HG03135 (cell line): ENCODE results near the gene CEP68.
"Not testable (repeated sequence)": the region's sequence is repeated elsewhere in the genome, so short reads cannot be mapped to it uniquely, and the experiment has no call there.

Experiments used
- ATAC-seq: cut with Tn5 transposase; IDR thresholded peaks from one replicate; pipeline ENCODE4 v1.9.1; 2021; ENCODE audit warnings: mild to moderate bottlenecking, moderate library complexity; ENCODE audit not compliant: unreplicated experiment

The CEP68 gene

GRCh38 chr2:65030476-65031332, 25.5 kb upstream of the CEP68 start:
- ATAC-seq, result no peak

GRCh38 chr2:65031341-65032018, 24.7 kb upstream of the CEP68 start:
- ATAC-seq, result no peak

GRCh38 chr2:65032019-65032975, 23.9 kb upstream of the CEP68 start:
- no peak for ATAC-seq

- no peak for ATAC-seq
Observed at GRCh38 chr2:65033178-65033577, 23.0 kb upstream of the CEP68 start.

GRCh38 chr2:65033667-65034066, 22.5 kb upstream of the CEP68 start:
- ATAC-seq, result not testable (repeated sequence)

- ATAC-seq, result no peak
Observed at GRCh38 chr2:65035351-65035943, 20.8 kb upstream of the CEP68 start.

- no peak for ATAC-seq
Observed at GRCh38 chr2:65037178-65037577, 19.0 kb upstream of the CEP68 start.

GRCh38 chr2:65039640-65040039, 16.6 kb upstream of the CEP68 start:
- no peak for ATAC-seq

GRCh38 chr2:65040400-65041261, 15.6 kb upstream of the CEP68 start:
- peak; percentile 60 for ATAC-seq

GRCh38 chr2:65043001-65043400, 13.2 kb upstream of the CEP68 start:
- no peak for ATAC-seq

- ATAC-seq, result no peak
Observed at GRCh38 chr2:65044097-65044735, 12.0 kb upstream of the CEP68 start.

GRCh38 chr2:65045651-65046050, 10.6 kb upstream of the CEP68 start:
- ATAC-seq, result no peak

GRCh38 chr2:65046633-65047407, 9.4 kb upstream of the CEP68 start:
- no peak for ATAC-seq

GRCh38 chr2:65049010-65049639, 7.1 kb upstream of the CEP68 start:
- ATAC-seq, result no peak

GRCh38 chr2:65050931-65051330, 5.3 kb upstream of the CEP68 start:
- no peak for ATAC-seq

- ATAC-seq, result peak; percentile 43
Observed at GRCh38 chr2:65053199-65053598, 3.0 kb upstream of the CEP68 start.

GRCh38 chr2:65054749-65055421, 1.3 kb upstream of the CEP68 start:
- no peak for ATAC-seq
